ENCODE measurements around the gene FDXR.

FDXR gene

GRCh38 chr17:74872313-74873036 is at the start of gene FDXR:
Gene FDXR (minus strand): TSS chr17:74872994. CDS start chr17:74872944, 50 bp downstream.
- TF ChIP-seq CTCF (IDR thresholded peaks at IDR 0.05; ENCODE audit: low read depth, low read length, missing control alignments), result no peak
- peak within 1 kb of the TSS; percentile 83 for H3K4me3 ChIP-seq (ENCODE audit: low read depth, low read length)
- no peak for DNase-seq (ENCODE audit: low read depth)

- H3K4me3 ChIP-seq (ENCODE audit: low read depth, low read length), result no peak overlapping the region
- no peak for DNase-seq (ENCODE audit: low read depth)
- no peak for TF ChIP-seq CTCF (IDR thresholded peaks at IDR 0.05; ENCODE audit: low read depth, low read length, missing control alignments)
These were observed 49.4 kb upstream of the FDXR start for GRCh38 chr17:74922172-74922571.

GRCh38 chr17:74921769-74922168 is 49.0 kb upstream of the FDXR start:
- no peak overlapping the region for H3K4me3 ChIP-seq (ENCODE audit: low read depth, low read length)
- no peak for DNase-seq (ENCODE audit: low read depth)
- no peak for TF ChIP-seq CTCF (IDR thresholded peaks at IDR 0.05; ENCODE audit: low read depth, low read length, missing control alignments)

- no peak for DNase-seq (ENCODE audit: low read depth)
- no peak overlapping the region for H3K4me3 ChIP-seq (ENCODE audit: low read depth, low read length)
- no peak for TF ChIP-seq CTCF (IDR thresholded peaks at IDR 0.05; ENCODE audit: low read depth, low read length, missing control alignments)
These were observed 48.4 kb upstream of the FDXR start for GRCh38 chr17:74921026-74921681.

- TF ChIP-seq CTCF (IDR thresholded peaks at IDR 0.05; ENCODE audit: low read depth, low read length, missing control alignments), result no peak
- no peak overlapping the region for H3K4me3 ChIP-seq (ENCODE audit: low read depth, low read length)
- DNase-seq (ENCODE audit: low read depth), result no peak
These were observed 47.8 kb upstream of the FDXR start for GRCh38 chr17:74920642-74921025.

- no peak for DNase-seq (ENCODE audit: low read depth)
- no peak overlapping the region for H3K4me3 ChIP-seq (ENCODE audit: low read depth, low read length)
- TF ChIP-seq CTCF (IDR thresholded peaks at IDR 0.05; ENCODE audit: low read depth, low read length, missing control alignments), result no peak
These were observed 47.5 kb upstream of the FDXR start for GRCh38 chr17:74920306-74920620.

Measured in GM12864 (cell line).